ENCODE measurements around the gene NOXO1.

Gene NOXO1

DNA sequence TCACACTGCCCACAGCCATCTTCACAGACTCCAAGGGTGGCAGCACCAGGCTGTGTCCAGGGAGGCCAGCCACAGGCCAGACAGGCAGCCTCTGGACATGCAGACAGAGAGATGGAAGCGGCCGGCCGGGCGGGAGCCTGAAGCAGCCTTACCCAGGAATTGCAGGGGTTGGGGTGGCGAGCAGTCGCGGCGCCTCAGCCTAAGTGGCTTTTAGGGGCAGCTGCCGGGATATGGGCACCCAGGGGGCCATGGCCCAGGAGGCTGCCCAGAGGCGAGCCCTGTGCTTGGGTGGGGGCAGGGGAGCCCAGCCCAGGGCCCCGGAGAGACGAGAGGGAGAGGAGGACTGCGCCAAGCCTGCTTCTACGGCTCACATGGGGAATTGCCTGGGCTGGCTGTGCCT is 44.0 kb upstream of the NOXO1 start:
- Histone ChIP-seq H2BK5ac (ENCODE audit: low read depth, low read length, poor library complexity) (no peak overlapping the region), H3K4ac (ENCODE audit: low read depth, low read length) (no peak overlapping the region), H3K27me3 (ENCODE audit: insufficient read depth, low read length) (peaks cover 6% of the 10 kb centered on the region), H3K23ac (ENCODE audit: low read length) (no peak overlapping the region), H3K4me1 (ENCODE audit: control insufficient read depth in 1 of 2, insufficient read depth in 2 of 2, low read length in 2 of 2) (peaks cover 21 to 24% of the 10 kb centered on the region in 2 experiments), H3K18ac (ENCODE audit: low read length) (no peak overlapping the region), H3K14ac (ENCODE audit: low read length) (no peak overlapping the region), H3K4me2 (ENCODE audit: low read length) (no peak overlapping the region), H3K4me3 (ENCODE audit: low read depth, low read length) (no peak overlapping the region), H4K8ac (ENCODE audit: low read depth, low read length) (no peak overlapping the region), H4K91ac (ENCODE audit: low read depth, low read length) (no peak overlapping the region), H2AFZ (ENCODE audit: insufficient read depth, low read length, poor library complexity) (no peak overlapping the region), H3K36me3 (ENCODE audit: control insufficient read depth in 1 of 2, insufficient read depth in 2 of 2, low read length in 2 of 2) (peaks cover 5 to 8% of the 10 kb centered on the region in 2 experiments), H3K27ac (ENCODE audit: low read depth, low read length) (no peak overlapping the region), H3K79me1 (ENCODE audit: low read length) (peaks cover 18% of the 10 kb centered on the region), H3K9me3 (ENCODE audit: insufficient read depth, low read depth, low read length) (peaks cover 4% of the 10 kb centered on the region), H2AK5ac (ENCODE audit: low read length) (peak overlapping the region; percentile 3), H2BK120ac (ENCODE audit: insufficient read depth, low read length, poor library complexity) (no peak overlapping the region), H3K9ac (ENCODE audit: low read length) (no peak overlapping the region), H3K79me2 (ENCODE audit: control insufficient read depth, insufficient read depth, low read length, poor library complexity) (peaks cover 3% of the 10 kb centered on the region), H2BK12ac (ENCODE audit: low read length) (no peak overlapping the region), H4K12ac (ENCODE audit: low read depth, low read length) (no peak overlapping the region)
- WGBS (ENCODE audit: extremely low coverage, insufficient coverage, insufficient read length): no CpG with 5 or more reads among the region's 14 CpGs
- no peak for DNase-seq

DNA sequence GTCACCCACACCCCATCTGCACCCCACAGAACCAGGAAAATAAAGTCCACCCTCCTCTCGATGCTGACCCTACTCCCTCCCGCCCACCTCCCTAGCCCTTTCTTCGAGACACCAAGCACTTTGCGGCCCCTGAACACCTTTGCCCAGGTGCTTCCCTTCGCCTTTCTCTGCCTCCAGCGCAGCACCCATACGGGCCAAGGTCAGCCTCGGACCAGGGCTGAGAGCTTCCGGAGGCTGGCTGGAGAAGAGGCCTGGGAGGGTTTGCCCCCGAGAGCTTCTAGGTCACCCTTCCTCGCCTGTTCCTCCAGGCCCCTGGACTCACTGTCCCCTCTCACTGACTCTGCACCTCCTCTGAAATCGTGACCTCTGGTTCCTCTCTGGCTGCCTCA is 42.8 kb upstream of the NOXO1 start:
- Histone ChIP-seq H3K9ac (ENCODE audit: low read length) (no peak overlapping the region), H3K4me1 (ENCODE audit: control insufficient read depth in 1 of 2, insufficient read depth in 2 of 2, low read length in 2 of 2) (peaks cover 29 to 31% of the 10 kb centered on the region in 2 experiments), H2BK120ac (ENCODE audit: insufficient read depth, low read length, poor library complexity) (peak overlapping the region; percentile 24), H3K9me3 (ENCODE audit: insufficient read depth, low read depth, low read length) (peaks cover 5% of the 10 kb centered on the region), H4K12ac (ENCODE audit: low read depth, low read length) (peak overlapping the region; percentile 54), H2BK5ac (ENCODE audit: low read depth, low read length, poor library complexity) (peak overlapping the region; percentile 48), H3K79me1 (ENCODE audit: low read length) (peaks cover 18% of the 10 kb centered on the region), H3K79me2 (ENCODE audit: control insufficient read depth, insufficient read depth, low read length, poor library complexity) (peaks cover 3% of the 10 kb centered on the region), H3K4me2 (ENCODE audit: low read length) (no peak overlapping the region), H3K4me3 (ENCODE audit: low read depth, low read length) (no peak overlapping the region), H3K14ac (ENCODE audit: low read length) (peak overlapping the region; percentile 63), H3K36me3 (ENCODE audit: control insufficient read depth in 1 of 2, insufficient read depth in 2 of 2, low read length in 2 of 2) (no peaks in the 10 kb centered on the region), H3K27me3 (ENCODE audit: insufficient read depth, low read length) (peaks cover 18% of the 10 kb centered on the region), H4K8ac (ENCODE audit: low read depth, low read length) (peak overlapping the region; percentile 82), H4K91ac (ENCODE audit: low read depth, low read length) (peak overlapping the region; percentile 63), H2BK12ac (ENCODE audit: low read length) (peak overlapping the region; percentile 66), H2AFZ (ENCODE audit: insufficient read depth, low read length, poor library complexity) (no peak overlapping the region), H2AK5ac (ENCODE audit: low read length) (peak overlapping the region; percentile 12), H3K4ac (ENCODE audit: low read depth, low read length) (peak overlapping the region; percentile 26), H3K18ac (ENCODE audit: low read length) (no peak overlapping the region), H3K23ac (ENCODE audit: low read length) (no peak overlapping the region), H3K27ac (ENCODE audit: low read depth, low read length) (no peak overlapping the region)
- WGBS (ENCODE audit: extremely low coverage, insufficient coverage, insufficient read length): no CpG with 5 or more reads among the region's 12 CpGs
- DNase-seq: no peak

DNA sequence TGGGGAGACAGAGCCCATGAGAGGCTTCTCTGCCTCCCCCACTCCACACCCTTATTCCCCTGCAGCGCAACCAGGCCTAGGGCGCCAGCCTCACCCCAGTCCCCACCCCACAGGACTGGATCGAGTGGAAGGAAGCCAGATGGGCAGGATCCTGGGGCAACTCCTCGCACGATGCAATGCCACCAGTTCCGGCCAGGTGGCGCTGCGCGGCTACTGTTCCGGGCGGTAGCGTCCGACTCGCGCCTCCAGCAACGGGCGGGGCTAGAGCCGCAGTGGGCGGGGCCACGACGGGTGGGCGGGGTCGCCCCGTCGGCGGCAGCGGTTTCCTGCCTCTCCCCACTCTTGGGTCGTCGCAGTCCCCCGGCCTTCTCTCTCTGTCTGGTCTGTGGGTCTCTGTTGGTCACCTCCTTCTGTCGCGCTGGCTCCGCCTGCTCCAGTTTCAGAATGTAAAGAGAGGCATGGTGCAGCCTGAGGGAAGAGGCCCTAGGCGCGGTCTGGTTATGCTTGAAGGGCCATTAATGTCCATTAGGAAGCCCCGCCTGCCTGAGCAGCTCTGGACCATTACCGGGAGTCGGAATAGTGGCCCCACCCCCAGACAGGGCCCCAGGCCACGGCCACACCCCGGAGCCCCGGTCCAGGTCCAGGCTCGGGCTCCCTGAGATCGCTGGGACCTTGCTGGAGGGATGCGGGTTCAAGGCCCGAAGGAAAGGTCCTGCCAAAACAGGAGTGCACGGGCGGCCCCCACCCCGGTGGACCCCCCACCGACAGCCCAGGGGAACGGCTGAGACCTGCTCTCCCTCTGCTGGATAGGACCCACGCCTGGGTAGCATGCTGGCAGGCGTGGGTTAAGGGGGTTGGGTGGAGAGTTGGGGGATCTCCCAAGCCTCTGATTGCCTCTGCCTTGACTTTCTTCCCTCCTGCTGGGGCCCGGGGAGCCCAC is 42.1 kb upstream of the NOXO1 start:
- peak overlapping the region; percentile 62 for H2BK12ac ChIP-seq (ENCODE audit: low read length)
- peaks cover 29 to 31% of the 10 kb centered on the region in 2 experiments for H3K4me1 ChIP-seq (ENCODE audit: control insufficient read depth in 1 of 2, insufficient read depth in 2 of 2, low read length in 2 of 2)
- peak overlapping the region; percentile 78 for H3K4me2 ChIP-seq (ENCODE audit: low read length)
- H4K12ac ChIP-seq (ENCODE audit: low read depth, low read length): peak overlapping the region; percentile 54
- peak overlapping the region; percentile 63 for H3K14ac ChIP-seq (ENCODE audit: low read length)
- H3K4me3 ChIP-seq (ENCODE audit: low read depth, low read length): peak overlapping the region; percentile 44
- no peak overlapping the region for H3K23ac ChIP-seq (ENCODE audit: low read length)
- H2AK5ac ChIP-seq (ENCODE audit: low read length): peak overlapping the region; percentile 12
- H2BK5ac ChIP-seq (ENCODE audit: low read depth, low read length, poor library complexity): peak overlapping the region; percentile 48
- peaks cover 5% of the 10 kb centered on the region for H3K9me3 ChIP-seq (ENCODE audit: insufficient read depth, low read depth, low read length)
- peak overlapping the region; percentile 76 for H3K27ac ChIP-seq (ENCODE audit: low read depth, low read length)
- H3K79me2 ChIP-seq (ENCODE audit: control insufficient read depth, insufficient read depth, low read length, poor library complexity): peaks cover 3% of the 10 kb centered on the region
- peak; percentile 84 to 96 for DNase-seq
- no peaks in the 10 kb centered on the region for H3K36me3 ChIP-seq (ENCODE audit: control insufficient read depth in 1 of 2, insufficient read depth in 2 of 2, low read length in 2 of 2)
- peak overlapping the region; percentile 24 for H2BK120ac ChIP-seq (ENCODE audit: insufficient read depth, low read length, poor library complexity)
- peak overlapping the region; percentile 82 for H4K8ac ChIP-seq (ENCODE audit: low read depth, low read length)
- H3K4ac ChIP-seq (ENCODE audit: low read depth, low read length): peak overlapping the region; percentile 26
- H4K91ac ChIP-seq (ENCODE audit: low read depth, low read length): peak overlapping the region; percentile 65
- peak overlapping the region; percentile 25 for H3K18ac ChIP-seq (ENCODE audit: low read length)
- WGBS (ENCODE audit: extremely low coverage, insufficient coverage, insufficient read length): no CpG with 5 or more reads among the region's 53 CpGs
- H2AFZ ChIP-seq (ENCODE audit: insufficient read depth, low read length, poor library complexity): peak overlapping the region; percentile 23
- H3K9ac ChIP-seq (ENCODE audit: low read length): peak overlapping the region; percentile 48
- peaks cover 18% of the 10 kb centered on the region for H3K79me1 ChIP-seq (ENCODE audit: low read length)
- H3K27me3 ChIP-seq (ENCODE audit: insufficient read depth, low read length): peaks cover 20% of the 10 kb centered on the region

DNA sequence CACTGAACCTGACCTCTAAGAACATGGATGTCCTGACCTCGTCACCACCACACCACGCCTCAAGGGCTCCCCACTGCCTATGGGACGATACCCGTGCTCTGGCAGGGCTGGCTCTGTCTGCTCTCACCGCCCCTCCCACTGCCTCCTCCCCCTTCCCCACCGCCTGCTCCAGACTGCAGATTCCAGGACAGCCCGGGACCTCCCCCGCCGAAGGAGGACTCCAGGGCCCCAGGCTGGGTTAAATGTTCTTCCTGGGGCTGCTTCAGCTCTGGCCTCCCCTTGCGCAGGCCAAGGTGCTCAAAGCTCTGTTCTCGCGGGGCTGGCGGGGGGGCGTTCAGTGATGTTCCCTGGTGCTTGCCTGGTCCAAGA is 41.4 kb upstream of the NOXO1 start:
- Histone ChIP-seq H4K8ac (ENCODE audit: low read depth, low read length) (peak overlapping the region; percentile 63), H3K4ac (ENCODE audit: low read depth, low read length) (peak overlapping the region; percentile 13), H3K18ac (ENCODE audit: low read length) (no peak overlapping the region), H3K27me3 (ENCODE audit: insufficient read depth, low read length) (peaks cover 22% of the 10 kb centered on the region), H3K9ac (ENCODE audit: low read length) (peak overlapping the region; percentile 48), H3K4me1 (ENCODE audit: control insufficient read depth in 1 of 2, insufficient read depth in 2 of 2, low read length in 2 of 2) (peaks cover 25 to 28% of the 10 kb centered on the region in 2 experiments), H3K4me3 (ENCODE audit: low read depth, low read length) (peak overlapping the region; percentile 44), H2BK120ac (ENCODE audit: insufficient read depth, low read length, poor library complexity) (peak overlapping the region; percentile 16), H3K23ac (ENCODE audit: low read length) (no peak overlapping the region), H2BK12ac (ENCODE audit: low read length) (no peak overlapping the region), H3K79me2 (ENCODE audit: control insufficient read depth, insufficient read depth, low read length, poor library complexity) (peaks cover 3% of the 10 kb centered on the region), H3K27ac (ENCODE audit: low read depth, low read length) (peak overlapping the region; percentile 76), H4K12ac (ENCODE audit: low read depth, low read length) (peak overlapping the region; percentile 5), H3K14ac (ENCODE audit: low read length) (peak overlapping the region; percentile 35), H2BK5ac (ENCODE audit: low read depth, low read length, poor library complexity) (peak overlapping the region; percentile 10), H2AK5ac (ENCODE audit: low read length) (no peak overlapping the region), H2AFZ (ENCODE audit: insufficient read depth, low read length, poor library complexity) (peak overlapping the region; percentile 23), H4K91ac (ENCODE audit: low read depth, low read length) (peak overlapping the region; percentile 65), H3K9me3 (ENCODE audit: insufficient read depth, low read depth, low read length) (peaks cover 5% of the 10 kb centered on the region), H3K79me1 (ENCODE audit: low read length) (peaks cover 18% of the 10 kb centered on the region), H3K36me3 (ENCODE audit: control insufficient read depth in 1 of 2, insufficient read depth in 2 of 2, low read length in 2 of 2) (no peaks in the 10 kb centered on the region), H3K4me2 (ENCODE audit: low read length) (peak overlapping the region; percentile 78)
- DNase-seq: peak in 1 of 2 donors; percentile 47
- no CpG with 5 or more reads among the region's 14 CpGs for WGBS (ENCODE audit: extremely low coverage, insufficient coverage, insufficient read length)

All from trophoblast cell (in vitro differentiated cells and primary cell).